Fibroblast of skin of right quadriceps (primary cell): ENCODE data around the gene GPRIN3.
"Not testable (repeated sequence)": the region's sequence is repeated elsewhere in the genome, so short reads cannot be mapped to it uniquely, and the experiment has no call there.

Experiments
- DNase-seq: peaks from one replicate; pipeline ENCODE4 v3.0.0-alpha.2; 2013

The GPRIN3 gene

DNA sequence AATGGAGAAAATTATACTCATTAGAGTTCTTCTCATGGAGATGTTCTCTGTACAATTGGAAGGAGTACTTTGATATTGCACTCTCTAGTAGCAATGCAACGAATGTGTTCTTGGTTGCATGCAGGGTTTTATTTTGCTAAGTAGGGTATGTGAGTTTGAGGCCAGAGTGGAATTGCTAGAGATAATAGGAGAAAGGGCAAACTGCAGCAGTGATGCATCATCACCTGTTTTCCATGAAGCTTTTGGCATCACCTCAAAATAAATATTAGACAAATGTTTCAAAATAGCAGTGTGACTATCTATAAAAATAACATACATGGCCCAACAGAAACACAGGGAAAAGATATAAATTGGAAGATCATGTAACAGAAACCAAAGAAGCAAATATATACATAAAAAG, 103.0 kb downstream of the GPRIN3 start:
- no peak for DNase-seq

DNA sequence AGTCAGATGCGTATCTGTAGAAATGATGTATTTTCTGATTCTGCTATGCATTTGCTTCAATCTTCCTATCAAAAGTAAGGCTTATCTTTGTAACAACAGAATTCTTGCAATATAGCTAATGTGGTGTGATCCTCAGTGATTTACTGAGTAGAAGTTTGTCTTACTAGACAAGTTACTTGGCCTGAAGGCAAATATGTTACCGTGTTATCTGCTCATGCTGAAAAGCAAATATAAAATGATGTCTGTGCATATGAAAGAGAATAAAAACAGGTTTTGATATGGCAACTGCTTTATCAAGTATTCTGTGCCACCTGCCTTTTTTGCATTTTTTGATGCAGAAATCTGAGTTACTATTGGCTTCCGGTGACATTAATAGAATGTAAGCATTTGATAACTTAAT, 103.7 kb downstream of the GPRIN3 start:
- no peak for DNase-seq

DNA sequence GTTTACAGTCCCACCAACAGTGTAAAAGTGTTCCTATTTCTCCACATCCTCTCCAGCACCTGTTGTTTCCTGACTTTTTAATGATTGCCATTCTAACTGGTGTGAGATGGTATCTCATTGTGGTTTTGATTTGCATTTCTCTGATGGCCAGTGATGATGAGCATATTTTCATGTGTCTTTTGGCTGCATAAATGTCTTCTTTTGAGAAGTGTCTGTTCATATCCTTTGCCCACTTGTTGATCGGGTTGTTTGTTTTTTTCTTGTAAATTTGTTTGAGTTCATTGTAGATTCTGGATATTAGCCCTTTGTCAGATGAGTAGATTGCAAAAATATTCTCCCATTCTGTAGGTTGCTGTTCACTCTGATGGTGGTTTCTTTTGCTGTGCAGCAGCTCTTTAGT, 108.2 kb downstream of the GPRIN3 start:
- DNase-seq = not testable (repeated sequence)

DNA sequence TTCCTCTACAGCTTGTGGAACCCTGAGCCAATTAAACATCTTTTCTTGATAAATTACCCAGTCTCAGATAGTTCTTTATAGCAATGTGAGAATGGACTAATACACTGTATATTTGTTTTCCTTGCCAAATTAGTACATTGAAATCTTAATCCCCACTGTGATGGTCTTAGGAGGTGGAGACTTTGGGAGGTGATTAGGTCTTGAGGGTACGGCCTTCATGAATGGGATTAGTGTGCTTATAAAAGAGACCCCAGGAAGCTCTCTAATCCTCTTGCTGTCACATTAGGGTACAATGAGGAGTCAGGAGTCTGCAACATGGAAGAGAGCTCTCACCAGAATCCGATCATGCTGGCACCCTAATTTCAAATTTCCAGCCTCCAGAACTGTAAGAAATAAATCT, 109.7 kb downstream of the GPRIN3 start:
- no peak for DNase-seq

DNA sequence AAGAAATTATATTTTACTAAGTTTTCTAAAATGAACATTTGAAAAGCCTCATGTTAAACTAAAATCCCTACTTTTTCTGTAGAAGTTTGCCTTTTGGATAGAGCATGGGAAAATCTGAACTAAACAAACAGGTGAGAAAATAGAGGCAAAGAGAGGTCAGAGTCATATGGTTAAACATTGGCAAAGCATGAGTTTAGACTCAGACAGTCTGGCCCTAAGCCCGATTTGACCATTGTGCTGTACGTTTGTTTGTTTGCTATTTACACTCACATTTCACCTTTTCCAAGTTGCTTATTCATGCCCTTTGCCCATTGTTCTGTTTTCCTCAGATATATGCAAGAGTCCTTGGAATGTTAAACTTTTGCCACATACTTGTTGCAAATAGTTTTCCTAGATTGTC, 110.9 kb downstream of the GPRIN3 start:
- no peak for DNase-seq

DNA sequence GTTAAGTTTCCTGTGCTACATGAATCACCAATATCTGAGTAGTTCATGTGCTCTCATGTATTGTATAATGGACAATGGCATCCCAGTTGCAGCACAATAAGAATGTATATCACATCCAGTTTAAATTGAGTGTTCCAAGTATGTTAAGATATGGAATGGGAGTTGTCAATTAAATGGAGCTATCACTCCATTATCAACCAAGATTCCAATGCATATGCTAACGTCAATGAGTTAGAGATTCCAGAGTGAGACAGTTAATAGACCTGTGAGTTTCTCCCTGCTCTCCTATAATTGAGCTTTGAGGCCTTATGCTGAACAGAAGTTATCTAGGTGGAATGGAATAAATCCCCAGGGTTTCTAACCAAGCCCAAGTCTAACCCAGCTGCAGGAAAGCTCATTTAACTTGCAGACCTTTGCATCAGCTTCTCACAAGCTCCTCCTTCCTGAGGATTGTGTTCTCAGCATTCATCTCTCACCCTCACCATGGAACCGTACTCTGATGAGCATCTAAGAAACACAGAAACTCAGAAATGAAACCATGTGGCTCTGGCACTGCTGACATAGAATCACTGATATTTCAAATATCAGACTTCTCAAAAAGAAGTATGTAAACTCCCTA, 111.4 kb downstream of the GPRIN3 start:
- peak; percentile 32 for DNase-seq

DNA sequence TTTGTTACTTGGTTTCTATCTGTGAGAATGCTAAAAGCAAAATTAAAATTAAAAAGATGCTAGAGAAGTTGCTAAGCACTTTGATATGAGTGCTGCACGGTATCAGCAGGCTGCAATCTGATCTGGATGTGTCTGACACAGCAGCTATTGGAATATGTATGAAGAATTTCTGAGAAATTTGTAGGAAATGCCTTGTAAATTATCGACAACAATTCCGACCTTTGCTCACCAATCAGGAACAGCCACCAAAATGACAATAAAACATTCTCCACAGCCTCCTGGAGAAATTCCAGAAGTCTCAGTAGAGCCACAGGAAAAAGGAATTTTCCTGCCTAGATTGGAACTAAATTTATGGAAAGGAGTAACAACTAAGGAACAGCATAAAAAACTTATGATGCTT, 113.8 kb downstream of the GPRIN3 start:
- DNase-seq = peak; percentile 4
